ENCODE data around the gene SIGLEC11.

The SIGLEC11 gene

GRCh38 chr19:49954092-49954829 lies 6.7 kb downstream of the SIGLEC11 start:
- H3K79me2 ChIP-seq (ENCODE audit: insufficient read depth, low read length) = no peaks in the 10 kb centered on the region
- H3K27ac ChIP-seq (ENCODE audit: low read length) = no peak overlapping the region
- no peak overlapping the region for H3K4me3 ChIP-seq (ENCODE audit: low read depth in 1 of 2, low read length in 2 of 2)
- H3K9ac ChIP-seq (ENCODE audit: low read depth, low read length) = no peak overlapping the region
- no peak for DNase-seq
- no peak overlapping the region for H3K4me2 ChIP-seq (ENCODE audit: insufficient read depth, low read length)
- H2AFZ ChIP-seq (ENCODE audit: low read depth, low read length) = no peak overlapping the region
- peaks cover 3% of the 10 kb centered on the region for H3K27me3 ChIP-seq (ENCODE audit: insufficient read depth, low read length, poor library complexity)
- no peak for ATAC-seq (ENCODE audit: insufficient read depth, low read depth)
- no peaks in the 10 kb centered on the region for H3K9me3 ChIP-seq (ENCODE audit: insufficient read depth, low read length, severe bottlenecking)
- 0 out of 2 replicates have a peak, but pooled peaks cover 6% of the 10 kb centered on the region for H4K20me1 ChIP-seq (ENCODE audit: insufficient read depth, low read length)
- TF ChIP-seq CTCF (IDR thresholded peaks at IDR 0.05; ENCODE audit: borderline replicate concordance, extremely low read depth, low read length, poor library complexity, severe bottlenecking) (no peak), EZH2 (IDR thresholded peaks at IDR 0.05; ENCODE audit: borderline replicate concordance, low read depth, low read length, severe bottlenecking) (no peak)
- no peaks in the 10 kb centered on the region for H3K36me3 ChIP-seq (ENCODE audit: insufficient read depth, low read length)
- H3K4me1 ChIP-seq (ENCODE audit: insufficient read depth, low read length) = no peaks in the 10 kb centered on the region

GRCh38 chr19:49953416-49953815 lies 7.6 kb downstream of the SIGLEC11 start:
- Histone ChIP-seq H4K20me1 (ENCODE audit: insufficient read depth, low read length) (0 out of 2 replicates have a peak, but pooled peaks cover 6% of the 10 kb centered on the region), H3K9me3 (ENCODE audit: insufficient read depth, low read length, severe bottlenecking) (no peaks in the 10 kb centered on the region), H2AFZ (ENCODE audit: low read depth, low read length) (no peak overlapping the region), H3K27ac (ENCODE audit: low read length) (no peak overlapping the region), H3K27me3 (ENCODE audit: insufficient read depth, low read length, poor library complexity) (peaks cover 3% of the 10 kb centered on the region), H3K4me3 (ENCODE audit: low read depth in 1 of 2, low read length in 2 of 2) (no peak overlapping the region), H3K4me1 (ENCODE audit: insufficient read depth, low read length) (no peaks in the 10 kb centered on the region), H3K9ac (ENCODE audit: low read depth, low read length) (no peak overlapping the region), H3K4me2 (ENCODE audit: insufficient read depth, low read length) (no peak overlapping the region), H3K79me2 (ENCODE audit: insufficient read depth, low read length) (no peaks in the 10 kb centered on the region), H3K36me3 (ENCODE audit: insufficient read depth, low read length) (no peaks in the 10 kb centered on the region)
- ATAC-seq (ENCODE audit: insufficient read depth, low read depth) = no peak
- no peak for DNase-seq
- TF ChIP-seq CTCF (IDR thresholded peaks at IDR 0.05; ENCODE audit: borderline replicate concordance, extremely low read depth, low read length, poor library complexity, severe bottlenecking) (no peak), EZH2 (IDR thresholded peaks at IDR 0.05; ENCODE audit: borderline replicate concordance, low read depth, low read length, severe bottlenecking) (no peak)

GRCh38 chr19:49952906-49953305 lies 8.1 kb downstream of the SIGLEC11 start:
- Histone ChIP-seq H4K20me1 (ENCODE audit: insufficient read depth, low read length) (0 out of 2 replicates have a peak, but pooled peaks cover 6% of the 10 kb centered on the region), H2AFZ (ENCODE audit: low read depth, low read length) (no peak overlapping the region), H3K27ac (ENCODE audit: low read length) (no peak overlapping the region), H3K27me3 (ENCODE audit: insufficient read depth, low read length, poor library complexity) (peaks cover 3% of the 10 kb centered on the region), H3K4me3 (ENCODE audit: low read depth in 1 of 2, low read length in 2 of 2) (no peak overlapping the region), H3K36me3 (ENCODE audit: insufficient read depth, low read length) (no peaks in the 10 kb centered on the region), H3K4me2 (ENCODE audit: insufficient read depth, low read length) (no peak overlapping the region), H3K4me1 (ENCODE audit: insufficient read depth, low read length) (no peaks in the 10 kb centered on the region), H3K79me2 (ENCODE audit: insufficient read depth, low read length) (no peaks in the 10 kb centered on the region), H3K9ac (ENCODE audit: low read depth, low read length) (no peak overlapping the region), H3K9me3 (ENCODE audit: insufficient read depth, low read length, severe bottlenecking) (no peaks in the 10 kb centered on the region)
- TF ChIP-seq EZH2 (IDR thresholded peaks at IDR 0.05; ENCODE audit: borderline replicate concordance, low read depth, low read length, severe bottlenecking) (no peak), CTCF (IDR thresholded peaks at IDR 0.05; ENCODE audit: borderline replicate concordance, extremely low read depth, low read length, poor library complexity, severe bottlenecking) (no peak)
- ATAC-seq (ENCODE audit: insufficient read depth, low read depth) (no peak), DNase-seq (no peak)

Measured in DND-41 (cell line).